T-cell (primary cell): Measurements from ENCODE around the gene POLR3A. TPM values are rescaled to one million over a fixed set of nuclear protein-coding genes. Genes with fewer than 3 reads are reported as not detected.

Experiments used
- ATAC-seq, 4 experiments: fragments of 200-7000 bp in 3 of 4; fragments of 150-1000 bp in 1 of 4; cut with Tn5 transposase; replicated peaks in 1 of 4; 1 replicate in 3 of 4; 2 replicates in 1 of 4; pipeline ENCODE4 v1.10.0; 2021; ENCODE audit warnings: moderate library complexity in 3 of 4, mild to moderate bottlenecking in 2 of 4, moderate number of reproducible peaks in 1 of 4
- CTCF ChIA-PET, 2 donors: fragments of 300-600 bp; sonication (Branson Sonifier 250); formaldehyde crosslinking; loops; one replicate each; lab custom pipeline; 2022; ENCODE audit warnings: antibody characterized with exemption in 2 of 2; lab: Charles Lee
- POLR2A ChIA-PET, 2 donors: fragments of 300-600 bp; sonication (Branson Sonifier 250); formaldehyde crosslinking; loops; one replicate each; lab custom pipeline; 2022; ENCODE audit warnings: antibody characterized with exemption in 2 of 2; lab: Charles Lee
- DNase-seq, 35 experiments: peaks; one replicate each; pipeline versions ENCODE4 v3.0.0 to v3.0.0-alpha.2; 2013 to 2023
- H3K27ac ChIP-seq: one replicate; pipeline ENCODE4 v1.5.1; 2013; ENCODE audit warnings: low read length
- H3K27me3 ChIP-seq, 2 experiments: replicated peaks in 1 of 2; 1 replicate in 1 of 2; 2 replicates in 1 of 2; pipeline versions ENCODE4 v1.6.1 to v1.7.0; 2013; ENCODE audit warnings: low read length in 1 of 2, mixed read lengths in 1 of 2; ENCODE audit not compliant: control insufficient read depth in 2 of 2, insufficient read depth in 2 of 2; ENCODE audit errors: extremely low read depth in 1 of 2
- H3K36me3 ChIP-seq, 2 donors: 1 replicate in 1 of 2; 2 replicates in 1 of 2; pipeline versions ENCODE4 v1.6.1 to v1.7.0; 2013; ENCODE audit warnings: low read length in 1 of 2; ENCODE audit not compliant: control insufficient read depth in 2 of 2, insufficient read depth in 1 of 2; ENCODE audit errors: extremely low read depth in 1 of 2
- H3K4me1 ChIP-seq, 2 experiments: 1 replicate in 1 of 2; 2 replicates in 1 of 2; pipeline versions ENCODE4 v1.6.1 to v1.7.0; 2013; ENCODE audit warnings: low read length in 2 of 2, mixed read lengths in 1 of 2; ENCODE audit not compliant: insufficient read depth in 2 of 2, control insufficient read depth in 1 of 2; ENCODE audit errors: extremely low read depth in 1 of 2
- H3K4me3 ChIP-seq, 2 donors: 1 replicate in 1 of 2; 2 replicates in 1 of 2; pipeline versions ENCODE4 v1.5.1 to v1.7.0; 2013; ENCODE audit warnings: mild to moderate bottlenecking in 2 of 2, low read length in 1 of 2, moderate library complexity in 1 of 2; ENCODE audit not compliant: control insufficient read depth in 1 of 2; ENCODE audit errors: extremely low read depth in 1 of 2
- H3K9me3 ChIP-seq: 2 replicates; pipeline ENCODE4 v1.7.0; 2013
- H3K27ac Mint-ChIP-seq, 2 donors: one replicate each; pipeline ENCODE4 v1.8.0; 2020 to 2021; ENCODE audit warnings: mild to moderate bottlenecking in 2 of 2, mixed read lengths in 2 of 2
- H3K27me3 Mint-ChIP-seq, 2 donors: one replicate each; pipeline ENCODE4 v1.8.0; 2021 to 2022; ENCODE audit warnings: mixed read lengths in 2 of 2
- H3K36me3 Mint-ChIP-seq: one replicate; pipeline ENCODE4 v1.8.0; 2021; ENCODE audit warnings: mixed read lengths
- H3K4me1 Mint-ChIP-seq, 3 donors: one replicate each; pipeline ENCODE4 v1.8.0; 2020 to 2022; ENCODE audit warnings: mixed read lengths in 3 of 3, mild to moderate bottlenecking in 1 of 3
- H3K4me3 Mint-ChIP-seq, 3 donors: one replicate each; pipeline ENCODE4 v1.8.0; 2020 to 2022; ENCODE audit warnings: mild to moderate bottlenecking in 3 of 3, mixed read lengths in 3 of 3, moderate library complexity in 3 of 3
- H3K9me3 Mint-ChIP-seq, 3 donors: one replicate each; pipeline ENCODE4 v1.8.0; 2020 to 2022; ENCODE audit warnings: mixed read lengths in 3 of 3
- WGBS: methylation state at CpG from one replicate; pipeline ENCODE4 v1.1.5; 2013; ENCODE audit warnings: missing lambda C conversion rate; ENCODE audit not compliant: insufficient coverage; 5-methylcytosine and 5-hydroxymethylcytosine counted together
- total RNA-seq, 35 experiments: library from RNA in 6 of 35; stranded (reverse) in 6 of 35; fragments of 120-200 nt in 1 of 35; gene quantifications; one replicate each; pipeline versions ENCODE4 v1.2.1 to v1.2.4 and lab custom pipeline; 2013 to 2026

Gene POLR3A
- total RNA-seq, 5 donors from 2014 or later (not counting 1 experiment from before 2014, with no cell fraction given), result 14.5 to 16.9 (median 16.5) TPM

DNA sequence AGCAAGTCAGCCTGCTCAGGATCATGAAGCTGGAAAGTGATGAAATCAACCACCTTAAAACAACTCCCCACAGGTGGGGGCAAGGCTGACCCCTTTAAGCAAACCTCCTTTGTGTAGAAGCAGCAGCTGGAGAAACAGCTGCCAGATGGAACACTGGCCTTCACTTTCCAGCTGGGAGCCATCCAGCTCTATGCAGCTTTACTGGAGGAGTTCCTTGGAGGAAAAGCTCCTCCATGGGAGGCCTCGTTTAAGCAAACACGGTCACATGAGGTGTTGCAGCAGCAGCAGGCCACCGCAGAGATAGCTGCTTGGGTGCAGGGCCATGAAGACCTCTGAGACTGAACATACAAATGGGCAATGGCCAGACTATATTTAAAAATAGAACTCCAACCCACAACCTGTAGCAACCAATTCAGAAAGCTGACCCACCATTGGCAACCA is 89.7 kb downstream of the POLR3A start:
- ATAC-seq (no peak), DNase-seq (no peak)
- Histone ChIP-seq H3K27ac (no peak overlapping the region), H3K4me1 (no peaks in the 10 kb centered on the region), H3K36me3 (no peaks in the 10 kb centered on the region), H3K9me3 (no peaks in the 10 kb centered on the region), H3K4me3 (no peak overlapping the region), H3K27me3 (peaks cover 0 to 4% of the 10 kb centered on the region in 2 experiments)
- no peaks in the 10 kb centered on the region for H3K4me1 Mint-ChIP-seq
- no peak overlapping the region for H3K27ac Mint-ChIP-seq
- H3K36me3 Mint-ChIP-seq, result no peaks in the 10 kb centered on the region
- H3K9me3 Mint-ChIP-seq, result no peaks in the 10 kb centered on the region
- no peak overlapping the region for H3K4me3 Mint-ChIP-seq
- ChIA-PET CTCF (no interaction called here), POLR2A (no interaction called here)
- H3K27me3 Mint-ChIP-seq, result peaks cover 11% of the 10 kb centered on the region in 2 donors
- WGBS, result 92% methylated on average over 3 of the region's 3 CpGs

DNA sequence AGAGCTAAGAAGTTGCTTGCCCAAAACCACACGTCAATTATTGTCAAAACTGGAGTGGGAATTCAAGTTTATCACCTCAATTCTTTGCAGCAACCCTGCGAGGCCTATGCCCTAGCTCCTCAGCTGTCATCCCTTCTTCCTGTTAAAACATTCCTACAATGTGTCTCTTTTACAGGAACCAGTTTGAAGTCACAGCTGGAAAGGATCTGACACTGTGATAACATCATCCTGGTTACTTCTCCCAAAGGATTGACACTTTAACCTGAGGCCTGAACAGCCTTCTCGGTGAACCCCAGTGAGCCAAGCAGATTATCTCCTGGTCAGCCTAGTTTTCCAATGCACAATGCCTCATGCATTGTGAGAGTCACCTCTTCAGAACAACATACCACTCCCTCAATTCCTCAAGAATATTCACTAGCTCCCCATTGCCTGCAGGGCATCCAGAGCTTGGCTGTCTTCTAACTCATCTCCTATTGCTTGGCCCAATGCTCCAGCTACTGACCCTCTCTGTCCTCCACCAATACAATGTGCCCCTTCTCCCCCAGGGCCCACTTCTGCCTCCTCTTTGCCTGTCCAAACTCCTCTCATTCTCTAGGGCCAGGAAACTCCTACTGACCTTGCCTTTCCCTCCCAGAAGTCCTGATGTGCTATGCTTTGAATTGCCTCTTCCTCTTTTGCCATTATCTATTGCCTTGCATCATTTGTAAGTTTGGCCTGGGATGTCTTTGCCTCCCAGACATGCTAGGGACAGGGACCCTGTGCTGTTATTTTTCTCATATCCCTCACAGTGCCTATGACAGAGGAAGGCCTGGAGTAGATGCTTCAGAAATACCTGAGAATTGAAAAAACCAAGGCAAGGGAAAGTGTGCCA is 92.4 kb downstream of the POLR3A start:
- WGBS, result 88% methylated on average over 3 of the region's 3 CpGs

DNA sequence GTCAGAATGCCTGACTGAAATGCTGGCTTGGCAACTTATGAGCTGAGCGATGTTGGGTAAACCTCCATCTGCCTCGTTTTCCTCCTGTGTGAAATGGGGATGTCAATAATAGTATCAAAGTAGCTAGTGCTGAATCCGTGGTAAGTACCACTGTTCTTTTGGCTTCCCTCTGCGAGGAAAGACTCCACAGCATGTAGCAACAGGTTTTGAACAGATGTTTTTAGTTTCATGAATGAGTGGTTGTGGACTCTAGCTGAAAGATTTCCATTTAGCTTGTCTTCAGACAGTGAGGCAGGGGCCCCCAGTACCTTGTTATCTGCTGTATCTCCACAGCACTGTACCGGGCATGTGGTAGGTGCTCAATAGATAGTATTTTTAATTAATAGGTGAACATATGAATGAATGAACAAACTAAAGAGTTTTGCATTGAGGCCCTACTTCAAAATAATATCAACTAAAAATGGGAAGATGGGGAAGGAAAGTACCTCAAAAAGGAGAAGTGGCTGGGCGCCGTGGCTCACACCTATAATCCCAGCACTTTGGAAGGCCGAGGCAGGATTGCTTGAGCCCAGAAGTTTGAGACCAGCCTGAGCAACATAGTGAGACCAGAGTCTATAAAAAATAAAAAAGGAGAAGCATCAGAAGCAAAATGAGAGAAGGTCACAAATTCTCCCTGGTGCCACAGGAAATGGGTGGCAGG is 97.1 kb downstream of the POLR3A start:
- peaks cover 4 to 16% of the 10 kb centered on the region in 2 experiments for H3K27me3 ChIP-seq
- WGBS, result 67% methylated on average over 6 of the region's 8 CpGs
- Mint-ChIP-seq H3K27ac (no peak overlapping the region), H3K27me3 (peaks cover 20 to 28% of the 10 kb centered on the region in 2 donors), H3K4me3 (no peak overlapping the region), H3K9me3 (no peaks in the 10 kb centered on the region), H3K4me1 (peaks cover 0 to 8% (median 7%) of the 10 kb centered on the region in 3 donors), H3K36me3 (no peaks in the 10 kb centered on the region)
- H3K36me3 ChIP-seq, result no peaks in the 10 kb centered on the region
- no peak overlapping the region for H3K4me3 ChIP-seq
- POLR2A ChIA-PET, result no interaction called here
- H3K27ac ChIP-seq, result no peak overlapping the region
- CTCF ChIA-PET, result interaction anchor here in 1 of 2 donors (0.6 kb wide), 1 partner anchor 12 kb away, joined by 3 read pairs; no protein-coding TSS in a partner anchor
- ATAC-seq (no peak), DNase-seq (no peak)
- peaks cover 0 to 5% of the 10 kb centered on the region in 2 experiments for H3K4me1 ChIP-seq
- no peaks in the 10 kb centered on the region for H3K9me3 ChIP-seq

More for the DNA sequence above, 92.4 kb downstream of the POLR3A start:
- DNase-seq (no peak), ATAC-seq (no peak)
- Histone ChIP-seq H3K27me3 (peaks cover 0 to 4% of the 10 kb centered on the region in 2 experiments), H3K4me3 (no peak overlapping the region), H3K9me3 (no peaks in the 10 kb centered on the region), H3K36me3 (no peaks in the 10 kb centered on the region), H3K27ac (no peak overlapping the region), H3K4me1 (no peaks in the 10 kb centered on the region)
- Mint-ChIP-seq H3K4me1 (no peaks in the 10 kb centered on the region), H3K27ac (no peak overlapping the region), H3K9me3 (no peaks in the 10 kb centered on the region), H3K4me3 (no peak overlapping the region), H3K27me3 (peaks cover 4 to 5% of the 10 kb centered on the region in 2 donors), H3K36me3 (no peaks in the 10 kb centered on the region)
- ChIA-PET POLR2A (no interaction called here), CTCF (no interaction called here)

DNA sequence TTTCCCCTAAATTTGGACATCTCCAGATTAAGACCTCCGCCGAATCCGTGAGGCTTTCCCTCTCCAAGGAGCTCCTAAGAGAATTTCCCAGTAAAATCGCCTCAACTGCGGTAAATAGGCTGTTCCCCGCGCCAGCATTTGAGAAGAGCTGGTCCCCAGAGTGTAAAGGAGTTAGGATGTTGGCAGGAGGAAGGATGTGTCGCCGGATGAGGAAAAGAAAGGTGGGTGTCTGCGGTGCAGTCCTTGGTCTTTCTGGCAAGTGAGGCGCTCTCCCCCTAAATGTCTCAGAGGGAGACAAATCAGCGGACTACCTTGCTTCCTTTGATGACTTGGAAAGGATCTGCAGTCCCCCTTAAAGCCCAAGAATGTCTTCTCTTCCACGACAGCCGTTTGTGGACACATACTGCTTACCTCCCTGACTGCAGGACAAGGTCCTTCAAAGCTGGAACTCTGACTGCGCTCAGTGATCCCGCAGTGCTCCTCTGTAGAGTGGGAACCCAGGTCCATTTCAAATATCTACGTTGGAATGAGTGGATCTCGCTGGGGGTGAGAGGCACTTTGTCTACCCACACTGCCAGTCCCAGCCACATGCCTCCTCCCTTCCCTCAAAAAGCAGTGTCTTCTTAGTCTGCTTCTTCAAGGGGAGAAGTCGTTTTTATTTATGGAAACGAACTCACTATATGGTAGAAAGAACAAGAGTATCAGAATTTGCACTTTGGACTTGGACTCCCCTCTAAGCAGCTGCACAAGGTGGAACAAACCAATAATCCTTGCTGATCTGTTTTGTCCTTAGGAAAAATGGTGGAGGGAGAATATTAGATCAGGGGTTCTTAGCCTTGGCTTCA is 101.7 kb downstream of the POLR3A start:
- Mint-ChIP-seq H3K9me3 (no peaks in the 10 kb centered on the region), H3K36me3 (no peaks in the 10 kb centered on the region), H3K27me3 (peaks cover 41 to 55% of the 10 kb centered on the region in 2 donors), H3K4me3 (peak overlapping the region; percentile 67 to 69 (median 68)), H3K4me1 (peaks cover 7 to 16% (median 15%) of the 10 kb centered on the region in 3 donors), H3K27ac (no peak overlapping the region)
- DNase-seq (no peak), ATAC-seq (no peak)
- WGBS, result 29% methylated on average over 8 of the region's 20 CpGs
- Histone ChIP-seq H3K36me3 (no peaks in the 10 kb centered on the region), H3K4me1 (peaks cover 3 to 18% of the 10 kb centered on the region in 2 experiments), H3K4me3 (peak overlapping the region in 1 of 2 donors; percentile 40), H3K27ac (no peak overlapping the region), H3K9me3 (no peaks in the 10 kb centered on the region), H3K27me3 (peaks cover 7 to 38% of the 10 kb centered on the region in 2 experiments)
- CTCF ChIA-PET, result interaction anchor here in 1 of 2 donors (0.5 kb wide), 1 partner anchor 81 kb away, joined by 4 read pairs; no protein-coding TSS in a partner anchor
- POLR2A ChIA-PET, result no interaction called here

DNA sequence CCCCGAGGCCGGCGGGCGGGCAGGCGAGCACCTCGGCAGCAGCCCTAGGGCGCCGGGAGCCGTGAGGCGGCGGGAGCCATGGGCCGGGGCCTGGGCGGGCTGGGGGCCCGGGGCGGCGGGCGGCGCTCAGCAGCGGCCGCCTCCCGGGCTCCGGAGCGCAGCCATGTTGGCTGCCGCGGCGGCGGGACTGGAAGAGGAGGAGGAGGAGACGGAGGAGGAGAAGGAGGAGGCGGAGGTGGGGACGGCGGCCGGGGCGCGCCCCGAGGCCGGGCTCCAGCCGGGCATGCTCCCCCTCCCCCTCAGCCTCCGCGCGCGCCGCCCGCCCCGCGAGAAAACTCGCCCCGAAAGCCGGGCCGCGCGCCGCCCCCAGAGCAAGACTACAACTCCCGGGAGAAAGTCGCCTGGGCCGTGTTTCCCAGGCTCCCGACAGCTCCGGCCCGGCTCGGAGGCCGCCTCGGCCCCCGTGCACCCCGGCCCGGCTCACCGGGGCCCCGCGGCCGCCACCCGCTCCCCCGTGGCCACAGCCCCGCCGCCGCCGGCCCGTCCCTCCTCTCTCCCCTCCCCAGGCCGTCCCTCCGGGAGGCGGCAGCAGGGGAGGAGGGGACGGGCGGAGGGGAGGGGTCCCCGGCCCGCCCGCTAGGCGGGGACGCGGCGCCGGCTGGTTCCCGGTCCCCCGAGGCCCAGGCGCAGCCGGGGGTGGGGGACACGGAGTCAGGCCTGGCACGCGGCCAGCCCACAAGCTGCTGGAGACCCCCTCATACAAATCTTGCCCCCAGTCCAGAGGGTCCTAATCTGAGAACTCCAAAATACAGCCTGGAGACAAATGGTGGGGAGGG is 102.5 kb downstream of the POLR3A start, which contains the start of gene DLG5:
TSS of gene DLG5 (minus strand) at position 190 of the 836 bp plus-strand sequence. CDS start 235 bp downstream, outside the sequence.
- peak within 1 kb of the TSS; percentile 67 to 69 (median 68) for H3K4me3 Mint-ChIP-seq
- POLR2A ChIA-PET, result no interaction called here
- peaks cover 7 to 16% (median 15%) of the 10 kb centered on the region in 3 donors for H3K4me1 Mint-ChIP-seq
- Histone ChIP-seq H3K36me3 (no peaks in the 10 kb centered on the region), H3K27ac (no peak within 1 kb of the TSS), H3K4me1 (peaks cover 3 to 18% of the 10 kb centered on the region in 2 experiments), H3K9me3 (no peaks in the 10 kb centered on the region), H3K27me3 (peaks cover 7 to 41% of the 10 kb centered on the region in 2 experiments), H3K4me3 (peak within 1 kb of the TSS; percentile 37 to 73)
- DNase-seq, result peak in 8 of 35 experiments; percentile 2 to 27 (median 6)
- no peak within 1 kb of the TSS for H3K27ac Mint-ChIP-seq
- no peaks in the 10 kb centered on the region for H3K36me3 Mint-ChIP-seq
- CTCF ChIA-PET, result no interaction called here
- WGBS, result under 1% methylated on average over 48 of the region's 95 CpGs
- H3K27me3 Mint-ChIP-seq, result peaks cover 41 to 55% of the 10 kb centered on the region in 2 donors
- no peaks in the 10 kb centered on the region for H3K9me3 Mint-ChIP-seq
- peak; percentile 53 to 61 (median 55) for ATAC-seq
